GM19395 (cell line): Measurements from ENCODE around the gene PTBP3.

ENCODE experiments used
- ATAC-seq: cut with Tn5 transposase; IDR thresholded peaks from one replicate; pipeline ENCODE4 v1.9.1; 2021; ENCODE audit warnings: mild to moderate bottlenecking, moderate library complexity; ENCODE audit not compliant: unreplicated experiment

The PTBP3 gene

DNA sequence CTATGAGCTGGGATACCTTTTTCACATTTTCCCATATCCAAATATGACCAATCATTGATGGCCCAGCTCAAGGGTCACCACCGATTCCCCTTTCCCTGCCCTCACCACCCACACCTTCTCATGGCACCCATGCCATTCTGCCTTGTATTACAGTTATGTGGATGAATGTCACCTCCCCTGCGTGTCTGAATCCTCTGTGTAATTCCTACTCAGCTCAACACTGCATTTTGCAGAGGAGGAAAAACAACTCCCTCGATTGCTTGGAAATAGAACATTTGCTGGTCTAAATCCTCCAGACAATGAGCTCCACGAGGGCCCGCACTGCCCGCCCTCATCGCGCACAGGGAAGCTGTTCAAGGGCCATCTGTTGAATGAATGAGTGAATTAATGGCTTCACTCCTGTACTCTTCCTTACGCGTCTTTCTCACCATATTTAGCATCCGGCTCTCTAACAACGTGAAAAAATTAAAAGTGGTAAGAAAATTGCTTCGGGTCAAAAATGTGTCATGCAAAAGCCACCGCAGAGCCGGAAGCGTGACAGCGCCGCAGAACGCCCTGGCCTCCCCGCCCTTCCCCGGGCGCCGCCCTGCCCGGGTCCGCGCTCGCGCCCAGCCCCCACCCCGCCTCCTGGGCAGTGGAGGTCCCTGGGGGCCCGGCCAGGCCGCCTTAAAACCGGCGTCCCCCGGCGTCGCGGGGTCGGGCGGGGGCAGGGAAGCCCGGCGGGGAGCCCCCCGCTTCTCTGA, 159.0 kb downstream of the PTBP3 start:
- peak; percentile 84 for ATAC-seq

DNA sequence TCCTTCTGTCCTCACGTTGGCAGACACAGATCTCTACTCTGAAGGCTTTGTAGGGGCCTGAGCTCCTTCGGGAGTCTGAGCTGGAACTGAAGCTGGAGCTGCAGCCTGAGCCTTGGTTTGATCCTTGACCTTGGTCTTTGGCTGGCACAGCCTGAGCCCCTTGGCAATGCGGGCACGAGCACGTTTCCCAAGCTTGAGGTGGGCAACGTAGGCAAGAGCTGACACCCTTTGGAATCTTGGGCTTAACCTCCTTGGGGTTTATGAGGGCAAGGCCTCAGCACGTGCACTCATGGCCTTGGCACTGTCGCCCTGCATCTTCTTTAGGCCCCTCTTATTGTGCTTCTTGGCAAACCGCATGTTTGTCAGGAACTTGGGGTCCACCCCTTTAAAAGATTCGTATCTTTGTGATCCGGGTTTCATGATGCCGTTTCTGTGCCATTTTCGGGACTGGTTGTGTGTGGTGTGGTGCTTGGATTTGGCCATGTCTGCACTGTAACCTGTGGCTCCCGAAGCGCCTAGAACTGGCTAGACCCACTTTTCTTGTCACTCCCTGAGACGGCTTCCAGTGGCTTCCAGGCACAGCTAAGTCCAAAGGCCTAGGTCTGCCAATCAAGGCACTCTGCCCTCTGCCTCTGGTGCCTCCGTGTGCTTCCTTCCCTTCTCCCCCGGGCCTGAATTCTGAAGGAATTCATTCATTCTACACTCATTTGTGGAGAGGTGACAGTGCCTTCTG, 159.8 kb downstream of the PTBP3 start:
- ATAC-seq: no peak

DNA sequence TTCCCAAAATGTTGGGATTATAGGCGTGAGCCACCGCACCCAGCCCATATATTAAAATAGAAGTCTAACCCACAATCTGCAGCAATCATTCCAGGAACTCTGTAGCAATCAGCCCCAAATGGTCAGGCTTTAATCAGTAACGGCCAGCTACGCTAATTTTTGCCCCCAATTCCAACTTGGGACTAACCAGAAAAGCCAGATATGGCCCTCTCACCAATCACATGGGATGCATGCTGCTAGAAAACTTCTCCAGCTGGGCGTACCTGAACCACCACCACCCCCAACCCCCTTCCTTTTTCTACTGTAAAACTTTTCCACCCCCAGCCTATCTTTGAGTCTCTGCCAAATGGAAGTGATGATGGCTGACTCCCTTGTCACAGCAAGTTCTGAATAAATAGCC, 162.5 kb downstream of the PTBP3 start:
- ATAC-seq: no peak

GRCh38 chr9:112170235-112170634, 163.2 kb downstream of the PTBP3 start:
- ATAC-seq: no peak

- ATAC-seq: no peak
These were observed 164.1 kb downstream of the PTBP3 start for GRCh38 chr9:112169368-112169767.

DNA sequence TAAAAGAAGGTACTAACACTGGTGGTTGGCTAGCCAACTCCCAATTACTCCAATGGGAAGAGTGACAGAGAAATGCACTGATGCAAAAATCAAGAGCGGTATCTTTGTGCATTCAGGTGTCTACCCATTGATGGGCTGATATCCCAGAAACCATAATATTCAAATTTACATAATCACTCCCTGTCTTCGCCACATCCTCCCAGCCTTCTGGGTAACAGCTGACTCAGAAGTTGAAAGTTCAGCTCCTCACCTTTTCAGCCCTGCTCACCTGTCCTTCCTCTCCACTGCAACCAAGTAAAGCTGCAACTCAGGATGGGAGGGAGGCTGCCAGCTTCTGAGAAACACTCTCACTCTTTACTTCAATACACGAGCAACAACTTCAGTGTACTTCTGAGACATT, 165.2 kb downstream of the PTBP3 start:
- peak; percentile 66 for ATAC-seq
